Progenitor cell of endocrine pancreas (in vitro differentiated cells): ENCODE results near the gene PRDM16. TPM values are rescaled to one million over a fixed set of nuclear protein-coding genes. Genes with fewer than 3 reads are reported as not detected.

ENCODE experiments used
- DNase-seq: peaks from one replicate; pipeline ENCODE4 v3.0.0; 2021; ENCODE audit warnings: low spot score; ENCODE audit not compliant: unreplicated experiment
- H3K27ac Mint-ChIP-seq: 2 replicates; pipeline ENCODE4 v1.8.0; 2021; ENCODE audit warnings: mild to moderate bottlenecking, moderate library complexity, mixed read lengths
- H3K27me3 Mint-ChIP-seq: 2 replicates; pipeline ENCODE4 v1.8.0; 2021; ENCODE audit warnings: mixed read lengths
- H3K36me3 Mint-ChIP-seq: 2 replicates; pipeline ENCODE4 v1.8.0; 2022; ENCODE audit warnings: mixed read lengths; ENCODE audit not compliant: insufficient read depth
- H3K4me1 Mint-ChIP-seq: 2 replicates; pipeline ENCODE4 v1.8.0; 2021; ENCODE audit warnings: low read depth, mixed read lengths
- H3K4me3 Mint-ChIP-seq: 2 replicates; pipeline ENCODE4 v1.8.0; 2021; ENCODE audit warnings: low read depth, mild to moderate bottlenecking, moderate library complexity, mixed read lengths
- H3K9me3 Mint-ChIP-seq: 2 replicates; pipeline ENCODE4 v1.8.0; 2021; ENCODE audit warnings: low read depth, mixed read lengths
- CTCF ChIP-seq: fragments of 200-600 bp; sonication (generic); IDR thresholded peaks from one replicate; pipeline ENCODE4 v1.5.0; 2021; ENCODE audit warnings: antibody characterized with exemption, mild to moderate bottlenecking; ENCODE audit not compliant: unreplicated experiment
- total RNA-seq: library from RNA; stranded (reverse); gene quantifications from 2 replicates; pipeline ENCODE4 v1.2.1, GENCODE V29; 2021

The PRDM16 gene
- total RNA-seq, 1 donor from 2014 or later = 69.1 TPM

GRCh38 chr1:3247521-3248121 lies 178.6 kb downstream of the PRDM16 start:
- H3K27me3 Mint-ChIP-seq = no peaks in the 10 kb centered on the region
- peaks cover 7% of the 10 kb centered on the region for H3K36me3 Mint-ChIP-seq
- H3K9me3 Mint-ChIP-seq = no peaks in the 10 kb centered on the region
- H3K4me1 Mint-ChIP-seq = peaks cover 70% of the 10 kb centered on the region
- peak overlapping the region; percentile 29 for H3K4me3 Mint-ChIP-seq
- peak overlapping the region; percentile 93 for H3K27ac Mint-ChIP-seq
- TF ChIP-seq CTCF = no peak
- DNase-seq = no peak

GRCh38 chr1:3248155-3249141 lies 179.4 kb downstream of the PRDM16 start:
- Mint-ChIP-seq H3K4me1 (peaks cover 69% of the 10 kb centered on the region), H3K36me3 (peaks cover 5% of the 10 kb centered on the region), H3K27ac (peak overlapping the region; percentile 93), H3K27me3 (no peaks in the 10 kb centered on the region), H3K4me3 (peak overlapping the region; percentile 29), H3K9me3 (no peaks in the 10 kb centered on the region)
- no peak for DNase-seq
- no peak for TF ChIP-seq CTCF

- H3K27ac Mint-ChIP-seq = peak overlapping the region; percentile 93
- H3K4me3 Mint-ChIP-seq = no peak overlapping the region
- peaks cover 63% of the 10 kb centered on the region for H3K4me1 Mint-ChIP-seq
- no peaks in the 10 kb centered on the region for H3K9me3 Mint-ChIP-seq
- DNase-seq = no peak
- peaks cover 6% of the 10 kb centered on the region for H3K36me3 Mint-ChIP-seq
- H3K27me3 Mint-ChIP-seq = no peaks in the 10 kb centered on the region
- no peak for TF ChIP-seq CTCF
These were observed 180.2 kb downstream of the PRDM16 start for GRCh38 chr1:3249231-3249630.

GRCh38 chr1:3249631-3250501 lies 180.9 kb downstream of the PRDM16 start:
- peak; percentile 45 for DNase-seq
- Mint-ChIP-seq H3K27ac (peak overlapping the region; percentile 93), H3K4me3 (peak overlapping the region; percentile 41), H3K36me3 (peaks cover 7% of the 10 kb centered on the region), H3K27me3 (no peaks in the 10 kb centered on the region), H3K4me1 (peaks cover 58% of the 10 kb centered on the region), H3K9me3 (no peaks in the 10 kb centered on the region)
- no peak for TF ChIP-seq CTCF

- peaks cover 51% of the 10 kb centered on the region for H3K4me1 Mint-ChIP-seq
- no peak for TF ChIP-seq CTCF
- H3K4me3 Mint-ChIP-seq = peak overlapping the region; percentile 12
- H3K27ac Mint-ChIP-seq = peak overlapping the region; percentile 93
- peaks cover 7% of the 10 kb centered on the region for H3K36me3 Mint-ChIP-seq
- no peaks in the 10 kb centered on the region for H3K27me3 Mint-ChIP-seq
- DNase-seq = no peak
- no peaks in the 10 kb centered on the region for H3K9me3 Mint-ChIP-seq
These were observed 181.6 kb downstream of the PRDM16 start for GRCh38 chr1:3250624-3251023.
